HPDE6-E6E7 (cell line): ENCODE data around the gene BBS2.
A peak's percentile ranks its signal among the peaks of the same experiment; 100 is the strongest.

Experiments
- DNase-seq: peaks from one replicate; pipeline ENCODE4 v3.0.0; 2011; ENCODE audit warnings: missing footprints; ENCODE audit errors: extremely low spot score

Gene BBS2, protein sequence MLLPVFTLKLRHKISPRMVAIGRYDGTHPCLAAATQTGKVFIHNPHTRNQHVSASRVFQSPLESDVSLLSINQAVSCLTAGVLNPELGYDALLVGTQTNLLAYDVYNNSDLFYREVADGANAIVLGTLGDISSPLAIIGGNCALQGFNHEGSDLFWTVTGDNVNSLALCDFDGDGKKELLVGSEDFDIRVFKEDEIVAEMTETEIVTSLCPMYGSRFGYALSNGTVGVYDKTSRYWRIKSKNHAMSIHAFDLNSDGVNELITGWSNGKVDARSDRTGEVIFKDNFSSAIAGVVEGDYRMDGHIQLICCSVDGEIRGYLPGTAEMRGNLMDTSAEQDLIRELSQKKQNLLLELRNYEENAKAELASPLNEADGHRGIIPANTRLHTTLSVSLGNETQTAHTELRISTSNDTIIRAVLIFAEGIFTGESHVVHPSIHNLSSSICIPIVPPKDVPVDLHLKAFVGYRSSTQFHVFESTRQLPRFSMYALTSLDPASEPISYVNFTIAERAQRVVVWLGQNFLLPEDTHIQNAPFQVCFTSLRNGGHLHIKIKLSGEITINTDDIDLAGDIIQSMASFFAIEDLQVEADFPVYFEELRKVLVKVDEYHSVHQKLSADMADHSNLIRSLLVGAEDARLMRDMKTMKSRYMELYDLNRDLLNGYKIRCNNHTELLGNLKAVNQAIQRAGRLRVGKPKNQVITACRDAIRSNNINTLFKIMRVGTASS

DNA sequence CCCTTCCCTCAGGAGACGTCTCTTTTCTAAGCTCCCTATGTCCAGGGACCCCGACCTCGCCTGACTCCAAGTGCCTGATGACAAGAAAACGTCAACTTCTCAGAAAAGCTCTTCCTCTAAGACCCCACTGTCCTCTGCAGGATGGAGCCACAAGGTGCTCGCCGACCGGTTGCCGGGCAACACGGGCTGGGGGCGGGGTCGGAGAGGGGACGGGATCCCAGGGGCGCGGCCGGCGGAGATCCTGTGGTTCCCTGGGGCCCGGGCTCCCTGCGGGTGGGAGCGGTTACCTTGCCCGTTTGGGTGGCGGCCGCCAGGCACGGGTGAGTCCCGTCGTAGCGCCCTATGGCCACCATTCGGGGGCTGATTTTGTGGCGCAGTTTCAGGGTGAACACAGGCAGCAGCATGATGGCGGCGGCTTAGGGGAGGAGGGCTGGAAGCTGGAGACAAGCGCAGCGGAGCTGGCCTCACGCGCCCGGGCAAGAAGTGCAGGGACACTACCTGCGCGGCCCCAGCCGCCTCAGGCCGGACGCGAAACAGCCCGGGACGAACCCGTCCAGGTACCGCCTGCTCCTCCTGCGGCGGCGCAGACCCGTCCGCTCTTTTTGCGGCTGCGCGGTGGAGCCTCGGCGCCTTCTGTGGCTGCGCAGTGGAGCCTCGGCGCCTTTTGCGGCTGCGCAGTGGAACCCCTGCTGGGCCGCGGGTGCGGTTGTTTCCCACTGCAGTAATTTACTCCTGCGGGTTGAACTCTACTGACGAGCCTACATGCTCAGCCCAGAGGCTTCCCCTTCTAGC lies at the start of gene BBS2:
TSS of gene BBS2 (minus strand) at position 566 of the 792 bp plus-strand sequence. CDS start at position 404, 162 bp downstream.
- DNase-seq: peak; percentile 95

DNA sequence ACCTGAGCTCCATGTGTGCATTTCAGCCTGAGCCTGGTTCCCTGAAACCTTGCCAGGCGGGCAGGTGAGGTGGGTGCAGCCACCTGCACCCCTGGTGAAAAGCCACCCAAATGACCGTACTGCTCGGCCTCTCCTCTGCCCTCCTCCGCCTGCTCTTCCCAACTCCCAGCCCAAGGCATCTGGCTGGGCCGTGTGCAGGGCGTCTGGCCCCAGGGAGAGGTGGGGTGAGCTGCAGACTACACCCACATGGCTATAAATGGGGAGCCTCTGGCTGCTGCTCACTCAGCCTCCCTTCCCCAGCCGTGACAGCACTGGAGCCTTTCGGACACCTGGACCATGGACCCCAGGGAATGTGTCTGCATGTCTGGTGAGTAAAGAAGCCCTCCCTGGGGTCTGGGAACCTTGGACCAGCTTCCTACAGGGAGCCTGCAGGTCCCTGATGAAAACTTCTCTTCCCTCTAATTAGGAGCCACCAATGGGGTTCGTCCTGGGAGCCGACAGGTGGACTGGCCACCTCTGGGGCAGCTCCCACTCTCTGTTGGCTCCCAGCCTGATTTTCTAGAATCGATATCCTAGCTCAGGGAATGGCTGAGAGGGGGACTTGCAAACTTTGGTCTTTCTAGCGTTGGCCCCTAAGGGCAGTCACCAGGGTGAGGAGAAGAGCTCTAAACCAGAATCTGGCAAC lies 45.1 kb upstream of the BBS2 start, which contains the start of gene MT4:
TSS of gene MT4 (plus strand) at position 281 of the 685 bp plus-strand sequence. CDS start at position 337, 56 bp downstream.
- DNase-seq: no peak

DNA sequence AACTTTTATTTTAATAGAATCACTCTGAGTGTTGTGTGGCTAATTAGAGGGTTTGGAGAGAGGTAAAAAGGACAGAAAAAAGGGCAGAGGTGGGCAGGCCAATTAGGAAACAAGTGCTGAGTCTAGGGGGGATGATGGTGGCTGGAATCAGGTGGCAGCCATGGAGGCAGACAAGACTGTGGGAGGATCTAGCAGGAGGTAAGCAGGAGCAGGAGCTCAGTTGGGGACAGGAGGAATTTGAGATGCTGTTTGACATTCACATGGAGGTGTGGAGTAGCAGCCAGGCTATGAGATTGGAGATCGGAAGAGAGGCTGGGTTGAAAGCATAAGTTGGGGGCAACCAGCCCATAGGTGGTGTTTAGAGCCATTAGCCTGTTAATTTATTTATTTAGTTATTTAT lies 41.3 kb upstream of the BBS2 start:
- no peak for DNase-seq

DNA sequence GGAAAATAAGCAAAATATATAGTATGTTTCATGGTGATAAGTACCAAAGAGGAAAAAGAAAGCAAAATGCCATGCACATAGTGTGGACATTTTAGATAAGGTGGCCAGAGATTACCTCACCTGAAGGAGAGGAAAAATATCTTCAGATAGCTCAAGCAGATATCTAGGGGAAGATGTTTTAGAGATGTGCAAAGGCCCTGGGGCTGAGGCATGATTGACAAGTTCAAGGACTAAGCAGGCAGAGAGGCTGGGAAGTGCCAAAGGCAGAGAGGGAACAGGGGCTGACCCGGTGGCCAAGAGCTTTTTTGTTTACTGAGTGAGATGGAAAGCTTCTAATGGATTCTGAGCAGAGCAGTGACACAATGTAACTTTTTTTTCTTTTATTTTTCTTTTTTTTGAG lies 40.6 kb upstream of the BBS2 start:
- no peak for DNase-seq

DNA sequence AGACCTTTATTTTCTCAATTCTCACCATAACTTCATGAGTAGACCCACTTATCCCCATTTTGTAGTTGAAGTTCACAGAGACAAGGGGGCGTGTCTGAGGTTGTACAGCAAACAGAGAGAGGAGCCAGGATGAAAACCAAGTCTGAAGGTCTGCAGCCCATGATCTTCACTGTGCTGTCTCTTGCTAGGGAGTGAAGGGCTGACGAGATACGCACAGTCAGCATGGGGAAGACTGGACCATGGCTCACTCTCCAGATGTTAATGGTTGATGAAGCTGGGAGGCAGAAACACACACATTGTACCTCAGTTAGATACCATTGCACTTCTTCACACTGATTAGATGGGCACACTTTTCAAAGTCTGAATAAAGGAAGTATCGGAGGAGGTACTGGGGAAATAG lies 39.3 kb upstream of the BBS2 start:
- DNase-seq: no peak

DNA sequence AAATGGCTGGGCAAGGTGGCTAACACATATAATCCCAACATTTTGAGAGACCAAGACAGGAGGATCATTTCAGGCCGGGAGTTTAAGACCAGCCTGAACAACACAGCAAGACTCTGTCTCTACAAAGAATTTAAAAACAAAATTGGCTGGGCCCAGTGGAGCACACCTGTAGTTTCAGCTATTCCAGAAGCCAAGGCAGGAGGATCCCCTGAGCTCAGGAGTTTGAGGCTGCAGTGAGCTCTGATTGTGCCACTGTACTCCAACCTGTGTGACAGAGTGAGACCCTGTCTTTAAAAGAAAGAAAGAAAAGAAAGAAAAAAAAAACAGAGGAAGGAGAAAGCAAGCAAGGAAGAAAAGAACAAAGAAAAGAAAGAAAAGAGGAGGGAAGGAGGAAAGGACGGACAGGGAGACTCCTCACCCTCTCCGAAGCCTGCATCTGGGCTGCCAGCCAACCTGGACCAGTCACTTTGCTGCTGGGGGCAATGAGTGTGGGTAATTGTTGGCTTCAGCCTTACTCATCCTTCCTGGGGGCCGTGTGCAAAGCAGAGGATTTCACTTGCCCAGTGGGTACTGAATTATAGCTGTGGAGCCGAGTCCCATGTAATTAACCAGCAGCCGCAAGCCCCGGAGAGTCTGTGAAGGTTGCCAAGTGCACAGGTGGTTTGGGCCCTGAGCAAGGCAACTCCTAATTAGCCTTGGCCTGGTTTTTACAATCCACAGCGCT lies 38.4 kb upstream of the BBS2 start:
- DNase-seq: peak; percentile 96

DNA sequence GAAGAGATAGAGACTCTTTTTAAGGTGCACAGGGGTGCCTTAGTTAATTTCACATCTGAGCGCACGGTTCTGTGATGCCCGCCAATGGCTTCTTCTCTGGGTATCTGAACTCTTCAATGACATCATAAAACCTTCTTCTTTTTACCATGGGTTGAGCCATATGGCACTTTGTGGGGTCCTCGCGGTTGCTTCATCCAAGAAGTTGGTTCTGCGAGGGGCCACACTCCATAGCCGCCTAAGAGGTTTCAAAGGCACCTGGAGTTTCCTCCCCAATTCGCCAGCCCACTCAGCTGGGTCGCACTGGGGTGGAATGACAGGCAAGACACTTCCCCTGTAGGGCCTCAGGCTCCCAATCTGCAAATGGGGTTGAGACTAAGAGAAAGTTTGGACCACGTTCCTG lies 34.6 kb upstream of the BBS2 start:
- no peak for DNase-seq

DNA sequence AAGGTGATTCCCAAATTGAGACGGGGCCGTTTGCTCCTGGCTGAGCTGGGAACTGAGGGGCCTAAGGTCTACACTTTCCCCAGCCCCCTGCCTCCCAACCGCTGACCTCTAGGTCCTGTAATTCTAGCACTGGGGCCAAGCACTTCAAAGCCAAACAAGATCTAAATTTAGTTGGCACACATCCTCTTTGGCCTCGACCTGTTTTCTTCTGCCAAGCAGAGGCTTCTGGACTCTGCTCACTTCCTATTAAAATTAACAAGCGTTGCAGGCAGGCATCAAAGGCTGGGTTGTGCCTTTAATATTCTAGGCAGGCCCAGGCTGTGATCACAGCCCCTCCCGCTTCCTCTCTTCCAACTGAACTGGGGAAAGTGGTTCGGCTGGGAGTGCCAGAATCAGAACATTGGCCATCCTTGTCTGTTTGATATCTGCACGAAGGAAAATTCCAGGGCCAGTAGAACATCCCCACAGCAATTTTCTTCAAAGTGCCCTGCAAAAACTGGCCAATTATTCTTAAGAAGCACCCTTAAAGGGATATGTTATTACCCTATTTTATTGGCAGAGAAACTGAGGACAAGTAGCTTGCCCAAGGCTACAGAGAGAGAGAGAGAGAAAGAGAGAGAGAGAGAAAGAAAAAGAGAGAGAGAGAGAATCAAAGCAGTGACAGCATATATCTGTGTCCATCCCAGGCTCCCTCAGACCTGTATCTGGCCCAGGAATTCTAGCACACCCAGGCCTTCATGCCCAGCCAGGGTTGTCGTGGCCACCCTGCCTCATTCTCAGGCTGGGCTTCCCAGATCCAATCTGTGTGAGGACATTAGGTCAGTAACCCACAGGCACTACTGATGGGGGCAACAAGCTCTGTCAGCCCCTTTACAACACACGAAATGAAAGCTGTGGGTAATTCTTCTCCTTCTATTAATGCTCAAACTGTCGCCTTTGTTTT lies 32.2 kb upstream of the BBS2 start:
- DNase-seq: no peak

DNA sequence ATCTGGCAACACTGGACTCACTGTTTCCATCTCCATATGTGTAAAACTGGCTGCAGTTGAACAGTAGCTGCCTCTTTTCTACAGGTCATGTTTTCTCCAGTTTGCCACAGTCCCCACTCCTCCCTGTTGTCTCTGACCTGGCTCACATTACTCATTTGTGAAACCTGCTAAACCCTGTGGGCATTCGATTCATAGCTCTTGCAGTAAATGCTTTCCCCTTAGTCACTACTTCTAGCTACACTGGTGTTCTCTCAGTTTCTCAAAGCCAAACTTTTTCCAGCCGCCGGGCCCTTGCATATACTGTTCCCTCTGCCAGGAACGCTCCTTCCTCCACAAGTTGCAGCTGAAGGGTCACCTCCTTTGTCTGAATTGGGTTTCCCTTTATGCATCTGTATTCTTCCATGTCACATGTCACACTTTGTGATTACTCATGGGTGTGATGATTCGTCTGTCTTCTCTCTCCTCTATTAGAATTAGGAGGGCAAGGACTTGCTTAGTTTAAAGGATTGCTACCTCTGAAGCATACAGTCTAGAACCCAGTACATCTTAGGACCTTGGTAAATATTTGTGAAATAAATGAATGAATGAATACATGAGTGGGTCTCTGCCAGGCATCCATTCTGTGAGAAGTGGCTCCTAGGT lies 30.0 kb upstream of the BBS2 start:
- DNase-seq: no peak

DNA sequence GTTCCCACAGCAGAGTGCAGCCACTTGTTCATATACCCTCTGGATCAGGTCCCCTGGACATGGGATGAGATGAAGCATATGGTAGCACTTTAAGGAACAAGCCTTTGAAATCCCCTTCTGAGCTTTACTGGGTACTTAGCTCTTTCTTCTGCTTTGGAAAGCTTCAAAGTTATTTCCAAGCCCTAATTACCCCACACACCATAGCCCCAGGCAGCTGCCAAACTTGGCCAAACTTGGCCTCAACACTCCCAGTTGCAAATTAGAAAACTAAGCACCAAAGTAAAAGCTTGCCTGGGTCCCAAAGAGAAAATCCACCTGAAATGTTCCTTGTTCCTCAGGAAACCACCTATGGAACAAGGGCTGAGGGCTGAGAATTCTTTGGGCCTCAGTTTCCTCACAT lies 29.3 kb upstream of the BBS2 start:
- no peak for DNase-seq

DNA sequence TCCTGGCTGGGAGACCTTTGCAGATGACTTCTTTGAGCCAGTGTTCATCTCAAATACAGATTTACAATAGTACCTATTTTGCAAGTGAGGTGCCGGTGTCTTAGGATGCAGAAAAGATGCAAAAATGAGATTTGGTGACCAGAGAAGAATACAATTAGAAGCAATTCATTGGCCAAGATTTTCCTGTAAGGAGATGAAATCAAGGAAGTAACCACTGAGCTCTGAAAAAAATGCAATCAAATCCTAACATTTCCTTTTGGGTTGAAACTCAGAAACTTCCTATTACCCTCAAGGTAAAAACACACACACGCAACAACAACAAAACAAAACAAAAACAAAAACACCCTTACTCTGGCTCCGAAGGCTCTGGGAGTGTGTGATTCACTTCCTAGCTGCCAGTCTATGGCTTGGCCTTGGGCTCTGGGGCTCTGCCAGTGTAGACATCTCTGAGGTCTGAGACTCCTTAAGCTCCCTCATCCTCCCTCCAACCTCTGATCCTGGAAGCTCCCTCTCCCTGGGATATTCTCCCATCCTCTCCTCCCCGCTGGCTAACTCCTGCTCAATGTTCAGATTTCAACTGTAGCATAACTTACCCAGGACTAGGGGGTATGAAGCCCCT lies 28.2 kb upstream of the BBS2 start:
- no peak for DNase-seq

DNA sequence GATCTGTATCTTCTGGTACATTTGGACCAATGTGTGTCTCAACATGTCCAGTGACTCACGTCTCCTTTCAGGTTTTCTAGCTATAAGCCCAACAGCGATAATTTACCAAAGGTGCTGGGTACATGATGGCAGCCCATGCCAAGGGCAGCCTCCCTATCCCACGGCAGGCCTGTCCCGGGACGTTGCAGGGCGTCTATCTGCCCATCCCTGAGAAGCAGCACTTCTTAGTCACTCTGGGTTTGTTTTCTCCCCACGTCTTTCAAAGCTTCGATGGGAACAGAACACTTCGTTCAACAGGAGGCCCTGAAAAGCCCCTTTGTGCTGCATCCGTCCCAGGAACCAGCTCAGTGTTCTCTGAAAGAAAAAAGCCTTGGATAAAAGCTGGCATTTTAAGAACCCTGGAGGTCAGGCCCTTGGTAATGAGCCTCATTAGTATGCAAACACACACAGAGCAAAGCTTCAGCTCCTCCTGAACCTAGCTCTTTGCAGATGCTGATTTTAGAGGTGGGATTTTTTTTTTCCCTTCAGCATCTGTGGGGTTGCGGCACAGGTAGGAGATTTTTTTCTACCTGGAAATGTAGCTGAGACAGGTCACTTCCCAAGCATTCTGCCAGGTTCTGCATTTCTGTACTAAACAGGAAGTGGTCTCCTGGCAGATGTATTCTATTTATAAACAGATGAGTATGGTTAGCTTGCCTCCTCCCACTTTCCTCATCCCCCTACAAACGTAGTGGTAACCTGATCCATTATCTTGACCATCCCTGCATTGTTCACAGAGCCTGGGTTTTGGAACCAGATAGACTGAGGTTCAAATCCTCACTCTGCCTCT lies 27.5 kb upstream of the BBS2 start:
- peak; percentile 75 for DNase-seq

DNA sequence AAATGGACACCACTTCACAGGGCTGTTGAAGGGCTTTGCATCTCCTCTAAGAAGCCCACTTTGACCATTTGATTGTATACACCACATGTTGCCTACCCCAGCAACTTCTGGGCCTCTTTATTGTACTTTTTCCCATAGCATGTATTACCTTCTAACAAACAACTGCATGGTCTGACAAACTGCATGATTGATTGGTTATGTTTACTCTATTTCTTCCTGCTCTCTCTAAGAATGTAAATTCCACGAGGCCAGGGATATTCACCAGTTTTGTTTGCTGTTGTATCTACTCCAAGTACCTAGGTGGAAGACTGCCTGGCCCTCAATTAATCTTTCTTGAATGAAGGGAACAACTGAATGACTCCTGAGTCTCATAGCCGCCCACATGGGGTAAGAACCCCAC lies 22.2 kb upstream of the BBS2 start:
- DNase-seq: no peak

DNA sequence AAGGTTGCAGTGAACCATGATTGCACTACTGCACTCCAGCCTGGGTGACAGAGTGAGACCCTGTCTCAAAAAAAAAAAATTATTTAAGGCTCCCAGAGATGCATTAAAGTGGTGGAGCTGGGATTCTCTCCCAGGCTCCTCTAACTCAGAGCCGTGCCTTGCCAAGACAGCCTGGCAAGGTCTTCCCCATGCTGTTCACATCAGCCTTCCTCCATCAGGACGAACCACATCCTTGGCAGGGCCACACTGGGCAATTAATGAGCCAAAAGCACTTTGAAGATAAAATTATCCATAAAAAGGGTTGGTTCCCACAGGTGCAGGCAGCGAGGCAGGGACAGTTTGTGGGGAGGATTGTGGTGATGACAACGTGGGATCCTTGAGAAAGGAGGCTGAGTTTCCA lies 19.8 kb upstream of the BBS2 start:
- DNase-seq: no peak

DNA sequence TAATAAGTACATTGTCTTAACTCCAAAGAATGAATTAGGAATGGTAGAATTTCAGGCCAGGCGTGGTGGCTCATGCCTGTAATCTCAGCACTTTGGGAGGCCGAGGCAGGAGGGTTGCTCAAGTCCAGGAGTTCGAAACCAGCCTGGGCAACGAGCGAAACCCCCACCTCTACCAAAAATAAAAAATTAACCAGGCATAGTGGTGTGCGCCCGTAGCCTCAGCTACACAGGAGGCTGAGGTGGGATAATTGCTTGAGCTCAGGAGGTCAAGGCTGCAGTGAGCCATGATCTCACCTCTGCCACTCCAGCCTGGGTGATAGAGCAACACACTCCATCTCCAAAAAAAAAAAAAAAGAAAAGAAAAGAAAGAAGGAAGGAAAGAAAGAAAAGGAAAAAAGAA lies 18.5 kb upstream of the BBS2 start:
- no peak for DNase-seq

DNA sequence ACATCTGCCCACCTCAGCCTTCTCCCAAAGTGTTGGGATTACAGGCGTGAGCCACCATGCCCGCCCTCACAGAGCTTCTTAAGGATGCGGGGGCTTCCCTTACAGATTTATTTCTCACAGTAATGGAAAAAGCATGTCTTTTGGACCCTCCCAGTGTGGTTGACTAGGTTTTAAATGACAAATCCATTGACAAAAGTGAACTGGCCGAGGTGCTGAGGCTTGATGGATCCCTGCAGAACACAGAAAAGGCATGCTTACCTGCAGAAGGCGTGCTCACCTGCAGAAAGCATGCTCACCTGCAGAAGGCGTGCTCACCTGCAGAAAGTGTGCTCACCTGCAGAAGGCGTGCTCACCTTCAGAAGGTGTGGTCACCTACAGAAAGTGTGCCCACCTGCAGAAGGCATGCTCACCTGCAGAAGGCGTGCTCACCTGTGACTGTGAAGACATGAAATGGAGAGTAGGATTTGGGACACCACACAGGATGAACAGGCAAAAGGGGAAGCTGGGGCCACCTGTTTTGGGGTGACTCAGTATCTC lies 15.1 kb upstream of the BBS2 start:
- no peak for DNase-seq

DNA sequence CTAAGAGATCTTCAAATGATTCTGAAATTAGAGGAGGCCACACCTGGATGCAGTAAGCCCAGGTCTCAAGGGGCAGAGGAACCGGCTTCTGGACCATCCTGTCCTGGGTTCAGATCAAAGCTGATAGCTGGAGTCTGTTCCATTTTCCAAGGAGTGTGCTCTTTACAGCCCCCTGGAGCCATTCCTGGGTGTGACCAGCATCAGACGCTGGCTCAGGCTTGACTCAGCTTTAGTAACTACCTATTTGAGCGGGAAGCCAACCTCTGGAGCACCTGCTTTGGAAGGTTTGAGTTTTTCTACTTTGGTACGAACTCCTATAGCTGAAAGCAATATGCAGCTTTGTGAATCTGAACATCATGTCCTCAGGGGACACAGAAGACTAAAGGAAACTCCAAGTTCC lies 12.9 kb upstream of the BBS2 start:
- DNase-seq: no peak

DNA sequence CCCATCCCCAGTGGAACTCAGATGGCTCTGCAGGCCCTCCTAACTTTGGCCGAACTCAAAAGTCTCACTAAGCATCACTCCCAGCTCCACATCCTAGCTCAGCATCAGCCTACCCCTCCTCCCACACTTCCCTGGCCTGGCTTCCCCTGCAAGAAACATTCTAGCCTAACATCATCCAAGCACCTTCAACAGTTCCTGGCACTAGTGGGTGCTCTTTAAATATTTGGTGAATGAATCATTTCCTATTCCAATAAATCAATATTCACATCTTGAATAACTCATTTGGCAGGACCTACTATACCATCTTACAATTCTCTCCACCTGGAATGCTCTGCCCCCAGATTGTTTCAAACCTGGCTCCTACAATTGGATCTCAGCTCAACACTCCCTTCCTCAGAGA lies 11.0 kb upstream of the BBS2 start:
- DNase-seq: no peak
